ENCODE data around the gene SAP30BP.

GRCh38 chr17:75666959-75667790, at the start of gene SAP30BP, which contains the start of gene RECQL5:
- TF ChIP-seq TAF1 (IDR thresholded peaks at IDR 0.05; ENCODE audit: borderline replicate concordance, insufficient read depth, low read length) (peak; percentile 88; the same call in 1 of the 2 replicates), FOXP2 (optimal IDR thresholded peaks at IDR 0.05; ENCODE audit: borderline replicate concordance, extremely low read depth, extremely low read length, insufficient read depth) (no peak), POLR2AphosphoS5 (IDR thresholded peaks at IDR 0.05; ENCODE audit: low read depth, low read length) (peak; percentile 88), REST (IDR thresholded peaks at IDR 0.05; ENCODE audit: insufficient read depth in 1 of 2, low read depth in 2 of 2, low read length in 2 of 2) (peak; percentile 31 to 32; a peak in 1 of 4 replicates), SIN3A (IDR thresholded peaks at IDR 0.05; ENCODE audit: borderline replicate concordance, insufficient read depth, low read length) (peak; percentile 59; the same call in 1 of the 2 replicates)

Measured in PFSK-1 (cell line).